GM19239 (cell line): ENCODE data around the gene ST3GAL3.
A peak's percentile ranks its signal among the peaks of the same experiment; 100 is the strongest.

Experiments
- DNase-seq: peaks from one replicate; pipeline ENCODE4 v3.0.0; 2011; ENCODE audit warnings: low spot score; ENCODE audit not compliant: insufficient read length
- FAIRE-seq: peaks from 2 replicates; lab custom pipeline; 2011; peaks lifted over from hg19 to GRCh38; lab: Jason Lieb, UNC

ST3GAL3 gene

GRCh38 chr1:43973981-43974442 is 266.7 kb downstream of the ST3GAL3 start:
- DNase-seq (no peak), FAIRE-seq (no peak)

DNA sequence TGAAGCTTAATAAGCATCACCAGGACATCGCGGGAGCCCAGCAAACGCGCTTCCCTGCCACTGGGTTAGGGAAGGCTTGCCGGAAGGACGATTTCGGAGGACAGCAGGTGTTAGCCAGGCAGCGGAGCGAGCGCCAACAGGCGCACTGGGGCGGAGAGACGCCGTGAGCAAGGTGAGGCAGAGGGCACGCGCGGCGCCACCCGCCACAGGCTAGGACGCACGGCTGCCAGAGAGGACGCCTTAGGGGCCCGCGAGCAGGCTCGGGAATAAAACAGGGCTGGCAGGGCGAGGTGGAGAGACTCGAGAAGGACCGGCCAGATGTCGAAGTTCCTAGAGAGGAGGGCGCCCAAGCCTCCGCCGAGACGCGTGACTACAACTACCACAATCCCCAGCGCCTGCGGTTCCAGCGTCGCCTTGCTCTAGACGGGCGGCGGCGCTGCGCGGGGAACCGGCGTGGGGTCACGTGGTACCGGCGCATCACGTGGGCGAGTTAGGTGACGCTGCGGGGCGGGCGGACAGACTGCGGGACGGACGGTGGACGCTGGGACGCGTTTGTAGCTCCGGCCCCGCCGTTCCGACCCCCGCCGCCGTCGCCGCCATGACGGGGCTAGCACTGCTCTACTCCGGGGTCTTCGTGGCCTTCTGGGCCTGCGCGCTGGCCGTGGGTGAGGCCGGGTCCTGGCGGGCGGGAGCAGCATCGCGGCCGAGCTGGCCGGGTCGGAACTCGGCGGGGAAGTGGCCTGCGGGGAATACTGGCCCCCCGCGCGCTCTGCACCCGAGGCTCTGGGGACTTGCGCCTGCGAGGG is 267.3 kb downstream of the ST3GAL3 start, which contains the start of gene ATP6V0B:
TSS of gene ATP6V0B (plus strand) at position 518 of the 806 bp plus-strand sequence. CDS start at position 599, 81 bp downstream.
- FAIRE-seq (peak; percentile 97), DNase-seq (peak; percentile 95)

DNA sequence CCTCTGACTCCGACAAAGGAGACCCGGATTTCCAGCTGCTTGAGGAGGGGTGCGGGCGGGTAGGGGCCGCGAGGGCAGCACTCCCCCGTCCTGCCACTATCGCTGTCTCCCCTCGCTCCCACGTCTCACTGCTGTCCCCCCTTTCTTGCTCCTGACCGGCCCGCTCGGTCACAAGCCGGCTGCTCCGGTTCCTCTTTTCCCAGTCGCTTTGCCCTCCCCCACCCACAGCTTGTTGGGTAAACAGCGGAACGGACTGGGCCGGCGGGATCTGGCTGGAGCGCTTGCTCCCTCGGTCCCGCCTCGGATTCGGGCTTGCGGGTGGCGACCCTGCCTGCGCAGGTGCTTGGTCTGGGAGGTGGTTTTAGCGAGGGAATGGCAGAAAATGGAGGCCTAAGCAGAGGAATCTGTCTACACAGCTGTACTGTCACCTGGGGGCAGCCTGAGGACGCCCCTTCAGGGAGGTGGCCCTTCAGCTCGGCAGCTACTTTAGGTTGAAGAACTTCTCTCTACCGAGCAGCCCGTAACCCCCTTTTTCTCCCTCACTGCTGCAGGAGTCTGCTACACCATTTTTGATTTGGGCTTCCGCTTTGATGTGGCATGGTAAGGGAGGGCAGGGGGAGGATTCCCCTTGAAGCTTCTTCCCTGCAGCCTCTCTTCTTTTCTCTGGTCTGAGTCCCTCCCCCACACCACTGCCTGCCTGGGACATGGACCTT is 268.1 kb downstream of the ST3GAL3 start:
- DNase-seq: peak; percentile 35
- FAIRE-seq: peak; percentile 35

DNA sequence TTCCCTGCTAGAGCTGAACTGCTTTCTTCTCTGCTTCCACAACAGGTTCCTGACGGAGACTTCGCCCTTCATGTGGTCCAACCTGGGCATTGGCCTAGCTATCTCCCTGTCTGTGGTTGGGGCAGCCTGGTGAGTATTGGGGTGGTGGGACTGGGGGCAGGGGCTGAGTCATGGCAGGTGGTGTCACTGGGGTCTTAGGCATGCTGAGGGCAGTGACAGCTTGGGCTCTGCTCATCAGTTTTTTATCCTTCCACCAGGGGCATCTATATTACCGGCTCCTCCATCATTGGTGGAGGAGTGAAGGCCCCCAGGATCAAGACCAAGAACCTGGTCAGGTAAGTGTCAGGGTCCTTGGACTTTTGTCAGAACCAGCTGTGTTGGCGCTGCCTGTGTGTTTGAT is 268.7 kb downstream of the ST3GAL3 start:
- FAIRE-seq (no peak), DNase-seq (no peak)

DNA sequence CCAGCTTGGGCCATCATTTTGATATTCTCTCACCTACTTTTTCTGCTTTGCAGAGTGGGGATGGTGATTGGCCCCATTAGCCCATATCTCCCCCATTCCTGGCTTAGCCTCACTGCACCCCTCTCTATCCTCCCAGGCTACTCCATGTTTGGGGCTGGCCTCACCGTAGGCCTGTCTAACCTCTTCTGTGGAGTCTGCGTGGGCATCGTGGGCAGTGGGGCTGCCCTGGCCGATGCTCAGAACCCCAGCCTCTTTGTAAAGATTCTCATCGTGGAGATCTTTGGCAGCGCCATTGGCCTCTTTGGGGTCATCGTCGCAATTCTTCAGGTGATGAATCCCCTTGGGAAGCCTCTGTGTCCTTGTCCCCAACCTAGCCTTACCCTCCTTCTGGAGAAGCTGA is 269.6 kb downstream of the ST3GAL3 start:
- DNase-seq: no peak

GRCh38 chr1:43977376-43978263 is 270.3 kb downstream of the ST3GAL3 start:
- DNase-seq (no peak), FAIRE-seq (no peak)

More for the DNA sequence above, 269.6 kb downstream of the ST3GAL3 start:
- no peak for FAIRE-seq

DNA sequence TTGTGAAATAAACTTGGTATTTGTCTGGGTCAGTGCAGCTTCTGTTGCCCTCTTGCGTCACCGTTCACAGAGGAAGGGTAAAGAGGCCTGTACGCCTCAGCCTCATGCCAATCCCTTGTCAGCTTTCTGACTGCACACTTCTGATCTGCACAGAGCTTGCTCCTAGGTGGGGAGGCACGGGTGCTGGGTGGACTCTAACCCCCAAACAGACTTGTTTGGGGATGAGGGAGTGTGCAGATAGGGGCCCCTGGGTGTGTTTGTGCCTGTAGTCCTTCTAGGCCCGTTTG is 270.9 kb downstream of the ST3GAL3 start:
- no peak for FAIRE-seq
- DNase-seq: no peak

- FAIRE-seq (peak; percentile 72), DNase-seq (peak; percentile 85)
Observed at GRCh38 chr1:43978551-43979260, 271.4 kb downstream of the ST3GAL3 start, which contains the start of gene B4GALT2. B4GALT2 (plus strand) TSS chr1:43979210; CDS start chr1:43981161, 1,951 bp downstream.

DNA sequence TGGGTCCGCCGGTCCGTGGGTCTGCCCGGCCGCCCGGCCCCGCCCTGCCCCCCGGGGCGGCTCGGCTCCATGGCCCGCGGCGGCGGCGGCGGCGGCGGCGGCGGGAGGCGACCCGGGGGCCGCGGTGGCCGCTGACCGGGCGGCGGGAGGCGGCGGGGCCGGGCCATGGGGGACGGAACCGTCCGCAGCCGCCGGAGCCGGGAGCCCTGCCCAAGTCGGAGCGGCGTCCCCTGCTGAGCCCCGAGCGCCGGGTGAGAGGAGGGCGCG is 271.9 kb downstream of the ST3GAL3 start:
- DNase-seq (no peak), FAIRE-seq (no peak)

DNA sequence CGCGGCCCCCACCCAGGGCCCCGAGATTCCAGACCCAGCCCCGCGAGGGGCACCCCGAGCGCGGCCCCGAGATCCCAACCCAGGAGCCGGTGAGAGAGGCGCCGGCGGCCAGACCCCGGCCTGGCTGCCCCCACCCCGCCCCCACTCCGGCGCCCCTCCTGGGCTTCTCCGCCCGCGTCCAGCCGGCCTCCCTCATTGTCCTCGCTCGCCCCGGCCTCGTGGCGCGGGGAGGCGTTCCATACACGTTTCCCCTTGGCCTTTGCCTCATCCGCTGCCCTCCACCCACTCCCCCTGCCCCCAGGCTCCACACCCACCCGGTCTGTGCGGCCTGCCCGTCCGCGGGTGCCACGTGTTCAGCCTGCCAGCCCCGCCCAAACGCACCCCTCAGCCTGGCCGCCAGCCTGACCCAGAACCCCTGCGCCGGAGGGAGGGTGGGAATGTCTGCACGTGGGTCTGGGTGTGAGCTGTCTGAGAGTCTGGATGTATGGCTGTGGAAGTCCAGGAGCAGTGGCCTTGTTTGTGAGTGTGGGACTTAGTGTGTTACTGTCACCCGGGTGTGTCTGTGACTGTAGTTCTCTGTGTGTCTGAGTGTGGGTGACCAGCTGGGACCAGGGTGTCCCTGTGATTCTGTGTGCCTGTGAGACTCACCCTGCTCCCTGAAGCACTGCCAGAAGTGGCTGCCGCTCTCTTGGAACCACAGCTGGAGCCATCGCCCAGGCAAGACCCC is 272.4 kb downstream of the ST3GAL3 start:
- FAIRE-seq (peak; percentile 69), DNase-seq (peak; percentile 66)

DNA sequence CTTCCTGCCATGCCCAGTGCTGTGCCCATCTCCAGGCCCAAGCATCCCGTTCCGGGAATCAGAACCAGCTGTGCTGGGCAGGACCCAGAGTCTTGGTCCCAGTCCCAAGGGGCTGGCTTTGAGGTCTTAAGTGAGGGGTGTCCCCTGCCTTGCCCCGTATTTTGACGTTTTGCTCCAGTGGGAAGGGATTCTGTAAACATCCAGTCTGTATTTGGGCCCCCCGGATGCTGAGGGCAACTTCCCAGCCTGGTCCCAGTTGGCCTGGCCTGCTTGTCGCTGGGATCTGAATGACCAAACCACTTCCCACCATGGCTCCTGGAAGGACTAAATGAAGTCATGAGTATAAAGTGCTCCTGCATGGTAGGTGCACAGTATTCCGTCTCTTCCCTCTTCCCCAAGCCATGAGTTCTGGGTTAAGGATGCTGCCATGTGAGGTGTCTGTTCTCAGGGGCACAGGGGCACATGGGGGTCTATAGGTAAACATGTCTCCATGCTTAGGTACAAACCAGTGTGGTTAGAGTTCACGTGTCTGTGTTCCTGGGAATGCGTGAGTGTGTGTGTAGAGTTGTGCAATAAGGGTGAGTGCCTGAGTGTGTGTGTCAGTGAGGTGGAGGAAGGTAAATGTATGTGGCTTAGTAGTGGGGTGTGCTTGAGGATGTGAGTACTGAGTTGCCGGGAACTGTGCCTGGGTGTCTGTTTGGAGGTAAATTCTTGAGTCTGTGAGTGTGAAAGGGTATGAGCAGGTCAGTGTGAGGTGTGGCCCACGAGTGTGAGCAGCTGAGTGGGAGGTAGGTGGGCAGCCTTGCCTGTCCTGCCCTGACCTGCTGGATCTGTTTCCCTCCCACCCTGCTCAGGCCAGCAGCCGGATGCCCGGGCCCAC is 273.2 kb downstream of the ST3GAL3 start:
- FAIRE-seq (no peak), DNase-seq (no peak)
